Measurements from ENCODE around the gene ACER2.
"Not testable (repeated sequence)": the region's sequence is repeated elsewhere in the genome, so short reads cannot be mapped to it uniquely, and the experiment has no call there.

Gene ACER2

GRCh38 chr9:19409401-19410194 is 789 bp downstream of the ACER2 start:
- peak in 1 of 2 donors; percentile 5 for DNase-seq

DNA sequence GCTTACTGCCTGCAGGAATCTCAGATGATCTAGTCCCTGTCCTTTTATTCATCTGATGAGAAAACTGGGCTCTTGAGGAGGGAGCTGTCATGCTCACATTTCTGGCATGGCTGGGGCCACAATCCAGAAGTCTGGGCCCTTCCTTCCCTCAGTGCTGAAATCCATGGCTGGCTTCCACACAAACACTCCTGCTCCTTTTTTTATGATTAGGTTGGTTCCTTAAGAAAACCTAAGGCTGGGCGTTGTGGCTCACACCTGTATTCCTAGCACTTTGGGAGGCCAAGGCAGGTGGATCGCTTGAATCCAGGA is 1.3 kb downstream of the ACER2 start:
- DNase-seq = no peak

DNA sequence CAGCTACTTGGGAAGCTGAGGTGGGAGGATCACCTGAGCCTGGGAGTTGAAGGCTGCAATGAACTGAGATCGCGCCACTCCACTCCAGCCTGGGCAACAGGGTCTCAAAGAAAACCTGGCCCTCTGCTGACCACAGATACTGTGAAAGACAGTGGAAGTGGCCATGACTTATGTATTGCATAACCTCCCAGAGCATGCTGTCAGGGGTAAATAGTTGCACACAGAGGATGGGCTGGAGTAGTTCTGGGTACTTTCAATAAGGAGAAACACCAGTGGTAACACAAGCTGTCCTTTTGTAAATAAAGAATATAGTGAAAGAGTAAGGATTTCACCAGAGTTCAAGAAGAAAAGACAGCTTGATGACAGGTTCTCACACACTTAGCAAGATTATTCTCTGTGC is 1.8 kb downstream of the ACER2 start:
- no peak for DNase-seq

- no peak for DNase-seq
Measured at GRCh38 chr9:19411316-19411715, 2.5 kb downstream of the ACER2 start.

GRCh38 chr9:19413456-19413855 is 4.6 kb downstream of the ACER2 start:
- DNase-seq = not testable (repeated sequence)

DNA sequence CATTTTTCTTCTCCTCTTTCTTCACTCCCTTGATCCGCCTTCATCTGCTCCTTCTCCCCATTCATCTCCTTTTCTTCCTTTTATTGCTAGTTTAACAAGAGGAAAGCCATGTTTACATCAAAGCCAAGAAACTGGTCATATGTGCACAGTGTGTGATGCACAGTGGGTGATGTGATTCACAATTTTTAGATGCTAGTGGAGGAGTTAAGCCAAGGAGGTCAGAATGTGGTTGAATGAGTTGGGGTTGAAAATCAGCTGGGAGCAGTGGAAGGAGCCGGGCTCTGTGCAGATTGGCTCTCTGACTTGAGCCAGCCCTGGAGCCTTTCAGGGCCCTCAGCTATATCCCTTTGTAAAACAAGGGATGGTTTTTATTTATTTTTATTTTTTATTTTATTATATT is 7.3 kb downstream of the ACER2 start:
- DNase-seq = no peak

- DNase-seq = no peak
Measured at GRCh38 chr9:19420877-19421276, 12.1 kb downstream of the ACER2 start.

- DNase-seq = no peak
Measured at GRCh38 chr9:19423163-19423562, 14.4 kb downstream of the ACER2 start.

- DNase-seq = no peak
Measured at GRCh38 chr9:19424176-19424779, 15.5 kb downstream of the ACER2 start.

- no peak for DNase-seq
Measured at GRCh38 chr9:19429595-19429994, 20.8 kb downstream of the ACER2 start.

DNA sequence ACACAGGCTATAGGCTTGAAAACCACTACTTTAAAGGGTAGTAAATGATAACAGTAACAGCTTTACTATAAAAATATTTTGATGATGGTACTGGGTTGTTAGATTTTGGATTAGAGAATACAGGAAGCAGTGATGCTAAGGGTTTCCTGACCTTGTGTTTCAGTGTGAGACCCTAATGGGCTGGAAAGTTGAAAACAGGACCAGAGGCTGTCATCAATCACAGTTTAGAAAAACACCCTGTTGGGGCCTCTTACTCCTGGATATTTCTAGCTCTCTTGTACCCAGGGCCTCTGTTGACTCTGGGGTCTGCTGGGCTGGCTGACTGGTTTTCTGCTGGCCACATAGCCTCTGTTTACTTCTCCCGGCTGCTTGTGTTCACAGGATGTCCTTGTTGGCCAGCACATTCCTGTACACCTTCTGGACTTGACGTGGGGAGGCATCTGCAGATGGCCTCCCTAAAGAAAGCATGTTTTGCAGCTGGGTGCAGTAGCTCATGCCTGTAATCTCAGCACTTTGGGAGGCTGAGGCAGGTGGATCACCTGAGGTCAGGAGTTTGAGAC is 21.5 kb downstream of the ACER2 start:
- DNase-seq = no peak

DNA sequence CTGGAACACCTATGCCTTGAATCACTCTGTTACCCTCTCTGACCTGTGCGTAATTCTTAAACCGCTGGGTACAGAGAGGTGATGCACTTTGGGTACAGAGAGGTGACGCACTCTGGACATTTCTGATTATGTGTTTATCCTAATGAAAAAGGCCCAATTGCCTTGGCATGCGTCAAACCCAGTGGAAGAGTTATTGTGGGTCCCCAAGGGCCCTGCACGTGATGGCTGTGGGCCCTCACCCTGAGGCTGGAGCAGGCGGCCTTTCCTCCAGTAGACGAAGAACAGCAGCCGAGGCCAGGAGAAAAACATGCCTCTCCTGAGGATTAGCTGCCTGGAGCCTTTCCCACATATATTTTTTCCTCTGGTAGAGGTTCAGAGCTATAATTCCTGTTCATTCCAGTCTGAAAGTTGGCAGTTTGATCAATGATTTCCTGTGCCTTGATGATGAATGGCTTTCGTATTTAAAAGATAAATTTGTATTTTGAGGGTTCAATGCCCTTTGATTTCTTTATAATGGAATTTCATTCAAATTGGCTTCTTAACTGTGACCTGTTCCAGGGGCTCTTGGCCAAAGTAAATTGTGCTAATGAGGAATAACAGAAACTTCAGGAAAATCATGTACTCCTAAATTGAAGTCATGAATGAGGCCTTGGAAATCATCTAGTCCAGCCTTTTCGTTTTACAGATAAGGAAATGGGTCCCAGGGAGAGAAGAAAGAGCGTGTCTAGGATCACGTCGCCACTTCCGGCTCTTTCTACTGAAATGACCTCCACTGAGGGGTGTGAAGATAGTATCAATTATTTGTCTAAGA is 22.8 kb downstream of the ACER2 start:
- DNase-seq = no peak

DNA sequence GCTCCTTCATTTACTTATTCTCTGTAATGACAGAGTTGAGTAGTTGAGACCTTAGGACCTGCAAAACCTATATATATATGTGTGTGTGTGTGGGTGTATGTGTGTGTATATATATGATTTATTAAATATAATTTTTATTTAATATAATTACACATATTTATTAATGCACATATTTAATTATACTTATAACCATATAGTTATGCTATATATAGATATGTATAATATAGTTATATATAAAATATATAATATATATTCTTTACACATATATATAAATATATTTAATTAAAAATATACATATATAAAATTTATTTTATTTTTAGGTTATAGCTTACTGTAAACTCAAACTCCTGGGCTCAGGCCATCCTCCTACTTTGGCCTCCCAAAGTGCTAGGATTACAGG is 23.7 kb downstream of the ACER2 start:
- no peak for DNase-seq

DNA sequence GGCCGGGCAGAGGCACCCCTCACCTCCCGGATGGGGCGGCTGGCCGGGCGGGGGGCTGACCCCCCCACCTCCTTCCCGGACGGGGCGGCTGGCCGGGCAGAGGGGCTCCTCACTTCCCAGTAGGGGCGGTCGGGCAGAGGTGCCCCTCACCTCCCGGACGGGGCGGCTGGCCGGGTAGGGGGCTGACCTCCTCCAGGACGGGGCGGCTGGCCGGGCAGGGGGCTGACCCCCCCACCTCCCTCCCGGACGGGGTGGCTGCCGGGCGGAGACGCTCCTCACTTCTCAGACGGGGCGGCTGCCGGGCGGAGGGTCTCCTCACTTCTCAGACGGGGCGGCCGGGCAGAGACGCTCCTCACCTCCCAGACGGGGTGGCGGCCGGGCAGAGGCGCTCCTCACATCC is 24.9 kb downstream of the ACER2 start:
- DNase-seq = not testable (repeated sequence)

GRCh38 chr9:19440376-19440775 is 31.6 kb downstream of the ACER2 start:
- DNase-seq = no peak

GRCh38 chr9:19440823-19441580 is 32.2 kb downstream of the ACER2 start:
- no peak for DNase-seq

- DNase-seq = peak in 1 of 2 donors; percentile 12
Measured at GRCh38 chr9:19441730-19442129, 32.9 kb downstream of the ACER2 start.

DNA sequence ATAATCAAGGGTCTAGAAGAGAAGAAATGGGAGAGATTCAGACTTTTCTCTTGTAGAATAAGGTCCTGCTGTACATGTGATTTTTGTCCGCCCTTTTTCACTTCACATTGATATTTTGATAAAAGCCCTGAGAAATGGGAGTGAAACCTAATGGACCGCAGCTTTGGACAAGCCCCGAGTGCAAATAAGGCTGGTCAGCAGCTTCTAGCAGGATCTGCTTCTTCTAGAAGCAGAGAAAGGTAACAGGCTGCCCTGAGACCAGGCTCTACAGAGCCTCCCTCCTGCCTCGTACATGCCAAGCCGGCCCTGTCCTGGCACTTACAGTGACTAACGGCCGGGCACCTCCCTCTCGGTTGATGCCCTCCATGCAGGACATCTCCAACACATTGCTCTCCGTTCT is 33.4 kb downstream of the ACER2 start:
- DNase-seq = no peak

DNA sequence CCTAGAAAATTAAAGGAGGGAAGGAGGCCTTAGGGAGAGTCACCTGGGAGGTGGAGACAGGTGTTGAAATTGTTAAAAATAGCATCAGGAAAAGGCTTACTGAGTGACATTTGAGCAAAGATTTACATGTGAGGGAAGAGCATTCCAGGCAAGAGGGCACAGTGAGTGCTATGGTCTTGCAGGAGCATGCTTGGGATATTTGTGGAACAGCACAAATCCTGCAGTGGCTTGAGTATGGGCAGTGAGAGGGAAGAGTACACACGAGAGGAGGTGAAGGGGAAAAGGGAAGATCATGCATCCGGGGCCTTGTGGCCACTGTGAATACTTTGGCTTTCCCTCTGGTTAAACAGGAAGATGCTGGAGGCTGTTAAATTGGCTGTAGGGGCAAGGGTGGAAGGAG is 36.6 kb downstream of the ACER2 start:
- DNase-seq = no peak

GRCh38 chr9:19446361-19446861 is 37.6 kb downstream of the ACER2 start:
- DNase-seq = no peak

DNA sequence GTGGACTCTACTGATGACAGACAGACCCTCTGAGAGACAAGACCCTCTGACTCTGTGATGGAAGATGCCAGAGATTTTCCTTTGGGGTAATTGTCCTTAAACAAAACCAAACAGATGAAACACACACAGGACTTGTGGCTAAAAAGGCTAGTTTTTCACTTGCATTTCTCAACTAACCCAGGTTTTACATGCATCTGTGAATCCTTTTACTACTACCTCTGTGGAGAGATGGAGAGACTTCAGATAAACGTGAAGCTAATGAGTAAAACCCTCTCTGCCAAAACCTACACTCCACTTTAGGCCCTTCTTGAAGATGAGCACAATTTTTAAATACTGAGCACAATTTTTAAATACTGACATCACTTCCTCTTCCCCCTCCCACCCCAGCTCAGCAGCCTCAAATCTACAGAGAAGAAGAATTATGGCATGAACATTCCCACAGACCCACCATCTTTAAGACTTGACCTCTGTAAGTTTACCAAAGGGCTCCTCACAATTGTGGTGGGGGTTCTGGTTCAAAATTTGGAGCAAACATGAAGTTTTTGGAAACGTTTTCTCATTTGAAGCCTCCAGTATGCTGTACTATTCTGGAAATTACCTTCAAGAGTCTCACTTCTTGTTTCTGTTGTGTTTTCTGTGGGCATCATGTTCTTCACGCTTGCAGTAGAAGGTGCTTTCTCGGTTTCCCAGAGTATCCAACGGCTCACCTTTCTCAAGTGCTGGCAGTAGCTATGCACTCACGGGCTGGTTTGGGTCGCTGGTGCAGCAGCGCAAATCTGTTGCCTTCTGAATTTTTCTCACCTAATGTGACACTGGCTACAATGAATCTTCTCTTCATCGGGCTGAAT is 42.7 kb downstream of the ACER2 start:
- DNase-seq = peak in 1 of 2 donors; percentile 6

DNA sequence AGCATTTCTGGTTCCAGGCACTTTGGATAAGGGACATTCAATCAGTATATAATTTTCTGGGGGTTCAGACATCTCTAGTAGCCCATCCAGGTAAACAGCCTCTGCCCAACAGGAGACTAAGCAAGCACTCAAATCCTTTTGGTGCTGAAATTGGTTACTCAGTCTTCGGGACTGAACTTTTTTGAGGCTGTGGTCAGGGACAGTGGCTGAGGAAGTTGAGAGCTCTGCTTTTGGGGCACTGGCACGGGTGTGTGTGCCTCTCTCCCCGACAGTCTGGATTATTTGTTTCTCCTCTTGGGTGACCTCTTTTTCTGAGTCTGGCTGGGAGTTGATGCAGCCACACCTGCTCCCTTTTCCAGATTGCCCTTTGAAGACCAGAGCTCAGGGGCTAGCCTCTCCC is 47.6 kb downstream of the ACER2 start:
- no peak for DNase-seq
